ENCODE results near the gene MTG2. TPM values are rescaled to one million over a fixed set of nuclear protein-coding genes. Genes with fewer than 3 reads are reported as not detected.

Gene MTG2
- total and polyA plus RNA-seq, 2 of the 8 experiments (the other 6 are each of a cell fraction or from before 2014, with no cell fraction given) = 14.4 to 22.8 TPM

DNA sequence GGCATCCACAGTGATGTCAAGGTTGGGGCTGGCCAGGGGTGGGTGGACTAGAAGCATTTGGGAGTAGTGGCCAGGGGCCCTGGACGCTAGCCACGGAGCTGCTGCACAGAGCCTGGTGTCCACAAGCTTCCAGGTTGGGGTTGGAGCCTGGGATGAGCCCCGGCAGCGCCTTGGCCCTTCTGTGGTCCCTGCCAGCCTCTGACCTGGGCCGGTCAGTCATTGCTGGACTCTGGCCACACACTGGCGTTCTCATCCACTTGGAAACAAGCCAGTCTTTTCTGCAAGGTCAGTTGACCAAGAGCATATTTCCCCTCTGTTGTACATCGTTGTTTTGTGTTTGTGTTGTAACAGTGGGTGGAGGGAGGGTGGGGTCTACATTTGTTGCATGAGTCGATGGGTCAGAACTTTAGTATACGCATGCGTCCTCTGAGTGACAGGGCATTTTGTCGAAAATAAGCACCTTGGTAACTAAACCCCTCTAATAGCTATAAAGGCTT, 48.0 kb upstream of the MTG2 start:
- Histone ChIP-seq H3K14ac (ENCODE audit: insufficient read length) (no peak overlapping the region), H3K4me2 (ENCODE audit: insufficient read depth in 1 of 2, low read depth in 2 of 2, low read length in 2 of 2) (no peak overlapping the region), H3K4me3 (ENCODE audit: extremely low read depth in 1 of 4, insufficient read depth in 2 of 4, low read depth in 3 of 4, low read length in 4 of 4) (no peak overlapping the region), H2BK5ac (ENCODE audit: low read depth, low read length) (no peak overlapping the region), H3K9ac (replicated peaks in 1 of 4; ENCODE audit: extremely low read depth in 1 of 4, low read depth in 3 of 4, low read length in 3 of 4) (no peak overlapping the region), H3K56ac (replicated peaks; ENCODE audit: insufficient read length, low read depth, low read length) (no peak overlapping the region), H3K18ac (ENCODE audit: extremely low read depth, low read length) (no peak overlapping the region), H2AFZ (ENCODE audit: low read length) (no peak overlapping the region), H3K27me3 (replicated peaks in 1 of 4; ENCODE audit: control insufficient read depth in 3 of 4, extremely low read depth in 1 of 4, insufficient read depth in 3 of 4, low read length in 3 of 4) (no peaks in the 10 kb centered on the region), H3K79me1 (ENCODE audit: low read depth, low read length) (no peaks in the 10 kb centered on the region; the same call in none of the 2 replicates), H3K79me2 (ENCODE audit: control insufficient read depth in 1 of 2, insufficient read depth in 2 of 2, low read length in 2 of 2) (peaks cover 0 to 18% of the 10 kb centered on the region in 2 experiments; a peak in 1 of 4 replicates), H4K20me1 (replicated peaks in 1 of 2; ENCODE audit: control insufficient read depth in 1 of 2, insufficient read depth in 2 of 2, low read length in 2 of 2) (peaks cover 26 to 57% of the 10 kb centered on the region in 2 experiments), H2BK12ac (ENCODE audit: low read depth, low read length) (no peak overlapping the region), H3K27ac (ENCODE audit: low read depth, low read length) (no peak overlapping the region), H2AK5ac (ENCODE audit: low read depth, low read length) (no peak overlapping the region), H3K23ac (ENCODE audit: insufficient read length) (no peak overlapping the region), H3K4me1 (replicated peaks in 1 of 4; ENCODE audit: control insufficient read depth in 3 of 4, insufficient read depth in 4 of 4, low read length in 3 of 4) (no peaks in the 10 kb centered on the region), H3K23me2 (ENCODE audit: low read depth, low read length) (no peaks in the 10 kb centered on the region), H4K5ac (ENCODE audit: insufficient read length, low read depth, low read length) (no peak overlapping the region), H3K4ac (replicated peaks; ENCODE audit: insufficient read length, low read depth, low read length) (no peak overlapping the region), H4K8ac (ENCODE audit: extremely low read depth, insufficient read depth, low read length) (no peak overlapping the region), H4K91ac (replicated peaks; ENCODE audit: insufficient read length, low read length) (no peak overlapping the region), H3K36me3 (ENCODE audit: control insufficient read depth in 2 of 4, insufficient read depth in 4 of 4, low read length in 3 of 4) (peaks cover 52 to 98% (median 84%) of the 10 kb centered on the region in 4 experiments), H2BK15ac (ENCODE audit: low read length) (no peak overlapping the region), H2BK20ac (ENCODE audit: low read length) (no peak overlapping the region), H3K9me3 (ENCODE audit: insufficient read depth in 2 of 2, low read depth in 1 of 2, low read length in 1 of 2) (no peaks in the 10 kb centered on the region), H2BK120ac (replicated peaks; ENCODE audit: low read depth, low read length) (no peak overlapping the region)
- DNase-seq (ENCODE audit: low read depth in 1 of 2, low spot score in 2 of 2) (no peak), FAIRE-seq (no peak)
- TF ChIP-seq RFX5 (IDR thresholded peaks at IDR 0.05; ENCODE audit: borderline replicate concordance, low read depth, low read length) = no peak
- TF ChIP-seq JUN (IDR thresholded peaks at IDR 0.05; ENCODE audit: low read depth, low read length) = no peak
- POLR2A ChIA-PET (ENCODE audit: partially characterized antibody) = interaction anchor here (0.7 to 5.2 kb wide), 7 partner anchors 10 to 1100 kb away, joined by 3 to 61 read pairs (median 8); partner anchors contain the start of genes LSM14B, SS18L1 and TAF4
- CTCF ChIA-PET (ENCODE audit: partially characterized antibody) = interaction anchor here (1.4 to 5.3 kb wide), 12 partner anchors 9 to 221 kb away, joined by 3 to 57 read pairs (median 7); no protein-coding TSS in a partner anchor
- WGBS, 2 experiments (ENCODE audit: extremely low coverage in 1 of 2, insufficient coverage in 1 of 2, insufficient read length in 1 of 2, insufficient replicate concordance in 2 of 2, low coverage in 1 of 2, low lambda C conversion rate in 2 of 2, missing lambda C conversion rate in 1 of 2) = 95% methylated on average over 11 of the region's 11 CpGs; no CpG with 5 or more reads in 1 of the 2 experiments
